Superior temporal gyrus (tissue), 1 donor: ENCODE measurements around the gene R3HDM4.
A peak's percentile ranks its signal among the peaks of the same experiment; 100 is the strongest.

ENCODE experiments used
- DNase-seq: peaks from one replicate; pipeline ENCODE4 v3.0.0-alpha.2; 2016; ENCODE audit errors: extremely low spot score

R3HDM4 gene

GRCh38 chr19:947090-947706 is 34.2 kb upstream of the R3HDM4 start:
- no peak for DNase-seq

GRCh38 chr19:945401-946252 is 32.6 kb upstream of the R3HDM4 start:
- no peak for DNase-seq

- no peak for DNase-seq
Observed at GRCh38 chr19:944663-945241, 31.7 kb upstream of the R3HDM4 start.

- DNase-seq = no peak
Observed at GRCh38 chr19:944171-944567, 31.1 kb upstream of the R3HDM4 start.

GRCh38 chr19:943551-944170 is 30.6 kb upstream of the R3HDM4 start:
- DNase-seq = no peak

GRCh38 chr19:942133-942645 is 29.2 kb upstream of the R3HDM4 start:
- DNase-seq = no peak

GRCh38 chr19:941292-942132 is 28.5 kb upstream of the R3HDM4 start:
- DNase-seq = no peak

- peak; percentile 67 for DNase-seq
Observed at GRCh38 chr19:940591-941291, 27.7 kb upstream of the R3HDM4 start.

- DNase-seq = no peak
Observed at GRCh38 chr19:939922-940321, 26.9 kb upstream of the R3HDM4 start.

- DNase-seq = no peak
Observed at GRCh38 chr19:939439-939838, 26.4 kb upstream of the R3HDM4 start.

GRCh38 chr19:938233-938923 is 25.4 kb upstream of the R3HDM4 start:
- DNase-seq = no peak

GRCh38 chr19:937259-937694 is 24.3 kb upstream of the R3HDM4 start:
- no peak for DNase-seq

GRCh38 chr19:936175-936546 is 23.1 kb upstream of the R3HDM4 start:
- DNase-seq = no peak

- peak; percentile 49 for DNase-seq
Observed at GRCh38 chr19:934865-935479, 22.0 kb upstream of the R3HDM4 start.

- no peak for DNase-seq
Observed at GRCh38 chr19:934197-934840, 21.3 kb upstream of the R3HDM4 start.

- no peak for DNase-seq
Observed at GRCh38 chr19:933553-933882, 20.5 kb upstream of the R3HDM4 start.

- DNase-seq = no peak
Observed at GRCh38 chr19:932648-933552, 19.9 kb upstream of the R3HDM4 start.
